Bone marrow (tissue), 2 donors: ENCODE data around the gene RASGRF1.
"Not testable (repeated sequence)": the region's sequence is repeated elsewhere in the genome, so short reads cannot be mapped to it uniquely, and the experiment has no call there.

Source experiments
- DNase-seq, 2 donors: peaks; one replicate each; lab custom pipeline; 2025; lab: John Stamatoyannopoulos, UW

The RASGRF1 gene

DNA sequence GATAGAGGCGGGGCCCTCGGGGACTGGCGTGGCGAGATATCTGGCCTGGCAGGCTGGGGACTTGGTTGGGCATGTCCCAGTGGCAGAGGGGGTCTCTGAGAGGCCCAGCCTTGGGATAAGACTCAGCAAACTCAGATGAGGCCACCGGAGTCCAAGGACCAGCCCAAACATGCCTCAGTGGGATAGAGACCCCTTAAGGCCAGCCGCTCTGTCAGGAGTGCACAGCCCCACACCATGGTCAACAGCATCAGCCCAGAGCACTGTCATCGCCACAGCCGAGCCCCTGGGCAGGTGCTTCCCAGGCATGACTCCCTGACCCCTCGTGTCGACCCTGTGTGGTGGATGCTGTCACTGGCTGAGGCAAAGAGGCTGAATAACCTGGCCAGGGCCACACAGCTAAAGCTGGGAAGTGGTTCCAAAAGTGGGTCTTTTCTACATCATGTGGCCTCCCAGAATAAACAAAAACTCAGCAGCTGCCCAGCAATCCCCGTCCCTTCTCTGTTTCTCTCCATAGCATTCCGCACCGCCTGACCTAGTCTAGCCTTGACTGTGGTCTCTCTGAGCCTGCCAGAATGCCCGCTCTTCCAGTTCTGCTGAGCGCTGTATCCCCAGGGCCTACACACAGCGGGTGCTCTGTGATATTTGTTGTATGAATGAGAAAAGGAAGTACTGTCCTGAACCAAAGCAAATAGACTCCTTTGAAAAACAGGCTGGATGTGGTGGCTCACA lies 160.9 kb downstream of the RASGRF1 start:
- DNase-seq: no peak

- DNase-seq: no peak
These were observed 161.9 kb downstream of the RASGRF1 start for GRCh38 chr15:78928616-78929093.

DNA sequence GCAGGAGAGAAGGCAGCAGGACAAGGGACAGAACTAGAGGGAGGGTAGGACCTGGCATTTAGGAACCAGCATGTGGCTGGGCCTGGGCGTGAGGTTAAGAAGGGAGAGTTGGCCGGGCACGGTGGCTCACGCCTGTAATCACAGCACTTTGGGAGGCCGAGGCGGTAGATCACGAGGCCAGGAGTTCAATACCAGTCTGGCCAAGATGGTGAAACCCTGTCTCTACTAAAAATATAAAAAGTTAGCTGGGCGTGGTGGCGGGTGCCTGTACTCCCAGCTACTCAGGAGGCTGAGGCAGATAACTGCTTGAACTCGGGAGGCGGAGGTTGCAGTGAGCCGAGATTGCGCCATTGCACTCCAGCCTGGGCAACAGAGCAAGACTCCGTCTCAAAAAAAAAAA lies 162.4 kb downstream of the RASGRF1 start:
- DNase-seq: not testable (repeated sequence)

DNA sequence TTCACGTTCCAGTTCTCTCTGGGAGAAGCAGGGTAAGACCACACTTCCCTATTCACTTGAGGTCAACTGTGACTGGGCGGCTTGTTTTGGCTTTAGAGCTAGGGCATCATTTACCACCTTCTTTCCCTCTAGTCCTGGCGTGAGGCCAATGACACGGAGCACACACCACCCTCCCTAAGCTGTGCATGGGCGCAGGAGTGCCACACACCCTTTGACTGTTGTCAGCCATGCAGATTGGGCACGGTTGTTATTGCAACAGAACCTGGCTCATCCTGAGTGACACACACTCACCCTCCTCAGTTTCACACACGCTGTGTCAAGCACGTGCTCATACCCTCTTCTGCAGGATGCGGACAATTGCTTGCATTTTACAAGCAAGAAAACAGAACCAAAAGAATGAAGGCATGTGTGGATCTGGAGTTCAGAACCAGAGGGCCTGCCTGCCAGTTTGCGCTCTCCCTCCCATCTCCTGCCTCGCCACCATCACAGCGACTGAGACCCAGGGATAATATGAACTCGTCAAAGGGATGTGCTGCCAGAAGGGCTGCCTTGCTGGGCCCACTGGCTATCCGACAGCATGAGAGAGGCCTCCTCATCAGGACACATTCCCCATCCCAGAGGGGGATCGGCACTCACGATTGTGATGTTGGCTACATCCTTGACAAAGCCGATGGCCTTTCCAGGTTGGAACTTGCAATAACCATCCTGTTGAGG lies 163.3 kb downstream of the RASGRF1 start:
- no peak for DNase-seq

DNA sequence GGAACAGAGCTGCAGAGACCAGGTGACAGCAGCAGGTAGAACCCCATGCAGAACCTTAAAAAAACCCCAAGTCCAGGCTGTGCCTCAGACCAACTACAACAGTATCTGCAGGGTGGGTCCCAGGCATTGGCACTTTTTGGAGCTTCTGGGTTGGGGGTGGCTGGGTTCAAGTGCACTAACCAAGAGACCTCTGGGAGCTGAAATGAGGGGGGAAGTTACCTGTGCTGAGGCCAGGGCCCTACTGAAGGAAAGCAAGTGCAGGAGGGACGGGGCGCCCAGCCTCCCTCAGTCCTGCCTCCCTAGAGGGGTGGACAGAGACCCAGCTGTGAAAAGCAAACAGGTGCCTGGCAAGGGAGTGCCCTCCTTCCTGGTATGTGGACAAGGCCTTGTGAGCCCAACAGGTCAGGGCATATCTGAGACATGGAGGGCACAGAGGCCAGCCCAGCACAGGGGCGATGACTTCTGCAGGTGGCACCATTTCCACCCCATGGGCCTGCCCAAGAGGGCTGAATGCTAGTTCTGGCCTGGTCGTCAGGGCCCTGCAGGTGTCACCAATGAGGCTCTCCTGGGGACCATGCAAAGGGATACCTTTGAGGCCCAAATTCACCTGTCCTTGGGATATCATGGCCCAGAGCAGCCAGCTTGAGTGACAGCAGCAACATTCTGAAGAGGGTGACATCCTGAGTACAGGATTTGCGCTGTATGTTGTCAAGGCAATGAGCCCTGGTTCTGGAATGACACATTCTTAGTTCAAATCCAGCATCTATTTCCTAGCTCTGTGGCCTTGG lies 164.4 kb downstream of the RASGRF1 start:
- no peak for DNase-seq

DNA sequence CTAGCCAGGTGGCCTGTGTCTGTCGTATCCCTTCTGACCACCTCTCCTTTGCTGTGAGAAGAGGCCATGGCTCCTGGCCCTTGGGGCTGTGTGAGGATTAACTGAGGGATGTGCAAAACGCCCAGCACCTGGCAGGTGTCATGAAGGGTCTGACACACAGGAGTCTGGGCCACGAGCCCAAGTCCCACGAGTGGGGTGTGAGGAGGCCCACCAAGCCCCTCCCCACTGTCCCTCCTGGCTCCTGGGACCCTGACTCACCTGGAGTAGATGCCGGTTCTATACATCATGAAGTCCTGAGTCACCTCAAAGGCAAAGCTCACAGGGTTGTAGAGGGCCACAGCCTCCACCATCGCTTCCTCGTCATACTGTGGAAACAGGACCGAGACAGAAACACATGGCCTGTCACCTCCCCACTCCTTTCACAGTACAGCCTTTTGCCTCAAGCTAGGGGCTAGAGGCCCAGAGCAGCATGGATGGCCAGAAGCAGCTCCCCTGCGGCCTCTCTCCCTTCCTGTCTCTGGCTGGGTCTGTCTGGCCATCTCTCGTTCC lies 165.4 kb downstream of the RASGRF1 start:
- no peak for DNase-seq

DNA sequence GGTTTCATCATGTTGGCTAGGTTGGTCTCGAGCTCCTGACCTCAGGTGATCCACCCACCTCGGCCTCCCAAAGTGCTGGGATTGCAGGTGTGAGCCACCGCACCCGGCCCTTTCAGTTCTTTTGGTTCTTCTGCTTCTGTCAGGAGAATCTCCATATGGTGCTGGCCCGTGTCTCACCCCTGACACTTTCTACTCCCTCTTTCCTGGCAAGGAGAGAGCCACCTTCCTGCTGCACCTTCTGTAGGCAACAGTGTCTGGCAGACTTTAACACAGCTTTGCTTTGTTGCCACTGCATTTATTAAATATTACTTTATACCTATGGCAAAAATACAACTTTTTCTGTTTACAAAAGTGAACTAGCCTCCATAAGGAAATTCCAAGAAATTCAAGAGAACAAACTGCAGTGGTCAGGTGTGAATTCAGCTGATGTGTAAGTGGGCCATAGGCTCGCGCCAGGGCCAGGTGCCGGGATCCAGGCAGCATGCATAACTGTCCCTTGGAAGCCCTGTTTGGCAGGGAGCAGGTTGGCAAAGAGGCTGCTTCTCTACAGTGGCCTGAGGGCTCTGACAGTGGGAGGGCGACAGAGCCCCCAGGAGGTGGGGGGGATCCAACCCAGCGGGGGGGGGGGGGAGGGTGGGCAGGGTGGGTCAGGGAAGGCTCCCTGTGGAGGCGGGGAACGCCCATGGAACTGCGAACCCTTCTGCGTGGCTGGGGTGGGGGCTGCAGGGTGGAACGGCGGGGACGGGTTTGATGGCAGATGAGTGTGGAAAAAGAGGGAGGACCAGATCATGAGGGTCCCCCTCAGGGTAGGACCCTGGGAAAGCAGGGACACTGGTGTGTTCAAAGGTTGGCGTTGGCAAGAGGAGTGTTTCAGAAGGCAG lies 166.9 kb downstream of the RASGRF1 start:
- DNase-seq: no peak

DNA sequence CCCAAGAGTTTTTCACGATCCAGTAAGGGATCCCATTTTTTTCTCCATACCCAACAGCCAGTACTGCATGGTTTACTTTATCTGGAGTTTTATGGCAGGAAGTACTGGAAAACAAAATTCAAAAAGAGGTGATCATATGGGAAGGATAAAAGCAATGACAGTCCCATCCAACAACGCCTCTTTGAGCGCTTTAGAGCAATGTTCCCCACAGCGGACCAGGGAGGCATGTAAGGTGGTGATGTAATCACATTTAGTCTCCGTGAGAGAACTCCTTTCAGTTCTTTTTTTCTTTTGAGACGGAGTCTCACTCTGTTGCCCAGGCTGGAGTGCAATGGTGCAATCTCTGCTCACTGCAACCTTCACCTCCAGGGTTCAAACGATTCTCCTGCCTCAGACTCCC lies 167.6 kb downstream of the RASGRF1 start:
- DNase-seq: no peak

- DNase-seq: no peak
These were observed 168.1 kb downstream of the RASGRF1 start for GRCh38 chr15:78922527-78922926.

GRCh38 chr15:78921940-78922339 lies 168.6 kb downstream of the RASGRF1 start:
- no peak for DNase-seq

GRCh38 chr15:78921517-78921916 lies 169.1 kb downstream of the RASGRF1 start:
- DNase-seq: no peak

- DNase-seq: no peak
These were observed 172.7 kb downstream of the RASGRF1 start for GRCh38 chr15:78917888-78918287.

DNA sequence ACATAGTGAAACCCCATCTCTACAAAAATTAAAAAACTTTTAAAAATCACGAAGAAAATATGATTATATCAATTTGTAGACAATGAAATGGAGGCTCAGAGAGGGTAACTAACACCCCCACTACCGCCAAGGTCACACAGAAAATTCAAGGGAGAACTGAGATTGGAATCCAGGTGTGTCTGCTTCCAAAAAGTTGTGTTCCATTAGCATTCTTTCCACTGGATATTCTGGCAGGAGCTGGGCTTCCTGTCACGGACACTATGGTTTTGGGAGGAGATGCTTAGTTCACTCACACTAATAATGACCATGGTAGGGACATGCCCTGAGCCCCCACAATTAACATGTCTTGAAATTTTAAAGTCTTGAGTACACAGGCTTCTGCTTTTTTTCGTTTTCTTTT lies 174.5 kb downstream of the RASGRF1 start:
- no peak for DNase-seq

DNA sequence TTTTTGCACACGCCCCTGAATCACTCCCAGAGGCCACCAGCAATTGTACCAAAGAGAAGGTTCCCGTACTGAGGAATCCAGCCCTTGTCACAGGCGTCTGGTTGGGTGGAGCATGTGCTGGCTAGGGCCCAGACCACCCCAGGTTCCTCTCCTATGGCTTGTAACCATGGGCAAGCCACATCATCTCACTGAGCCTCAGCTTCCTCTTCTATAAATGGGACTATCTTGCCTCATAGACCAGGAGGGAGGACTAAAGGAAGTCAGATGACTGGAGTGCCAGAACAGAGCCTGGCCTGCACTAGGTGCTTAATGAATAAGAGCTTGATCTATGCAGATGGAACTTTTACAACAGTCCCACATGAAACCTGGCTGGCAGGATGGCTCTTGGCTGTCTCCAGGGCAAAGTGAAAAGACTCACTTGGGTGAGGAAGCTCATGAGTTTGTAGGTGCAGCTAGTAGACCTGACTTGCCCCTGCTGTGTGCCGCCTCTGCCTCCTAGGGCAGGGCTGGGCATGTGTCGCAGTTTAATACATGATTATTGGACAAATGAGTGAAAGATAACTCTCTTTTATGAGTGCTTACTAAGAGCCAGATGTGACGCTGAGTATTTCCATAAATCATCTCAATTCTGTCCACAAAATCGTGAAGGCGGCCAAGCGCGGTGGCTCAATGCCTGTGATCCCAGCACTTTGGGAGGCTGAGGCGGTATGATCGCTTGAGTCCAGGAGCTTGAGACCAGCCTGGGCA lies 175.1 kb downstream of the RASGRF1 start:
- peak in 1 of 2 donors; percentile 64 for DNase-seq

DNA sequence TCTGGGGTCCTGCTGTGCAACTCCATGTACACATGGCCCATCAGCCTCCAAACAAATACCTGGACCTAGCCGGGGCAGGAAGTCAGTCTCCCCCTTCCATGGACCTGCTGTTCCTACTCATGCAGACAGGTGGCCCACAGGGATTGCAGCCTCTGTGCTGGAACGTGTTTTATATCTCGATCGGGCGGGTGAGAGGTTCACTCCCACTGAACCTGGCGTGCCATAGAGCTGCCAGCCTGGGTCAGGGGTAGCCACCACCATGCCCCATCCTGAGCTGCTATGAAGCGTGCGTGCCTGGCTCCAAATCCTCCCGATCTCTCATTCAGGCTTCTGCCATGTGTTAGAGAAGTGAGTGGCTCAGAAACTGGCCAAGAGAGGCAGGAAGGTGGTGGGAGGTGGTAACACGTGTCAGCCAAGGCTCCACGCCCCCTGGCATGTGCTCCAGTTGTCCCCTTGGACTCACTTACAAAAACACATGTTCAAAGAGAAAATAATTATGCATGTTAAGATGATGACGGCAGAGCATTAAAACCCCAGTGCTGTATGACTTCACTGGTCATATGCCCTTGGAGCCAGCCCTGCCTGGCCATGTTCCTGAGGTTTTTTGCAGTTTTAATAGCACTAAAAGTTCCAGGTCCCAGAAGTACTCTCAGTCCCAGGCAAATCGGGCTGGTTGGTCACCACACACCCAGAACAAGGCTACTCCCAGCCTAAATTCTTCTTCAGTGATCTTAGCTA lies 176.4 kb downstream of the RASGRF1 start:
- DNase-seq: no peak

- DNase-seq: no peak
These were observed 177.6 kb downstream of the RASGRF1 start for GRCh38 chr15:78913012-78913411.

- DNase-seq: no peak
These were observed 178.3 kb downstream of the RASGRF1 start for GRCh38 chr15:78912316-78912715.

GRCh38 chr15:78910271-78910670 lies 180.3 kb downstream of the RASGRF1 start:
- no peak for DNase-seq
